Activated T-helper 17 cell treated with anti-CD3 and anti-CD28 coated beads, Interleukin-2, amount 50 U/mL, for 72 hours (primary cell): Measurements from ENCODE around the gene SYNCRIP. TPM values are rescaled to one million over a fixed set of nuclear protein-coding genes. Genes with fewer than 3 reads are reported as not detected.
"Not testable (repeated sequence)": the region's sequence is repeated elsewhere in the genome, so short reads cannot be mapped to it uniquely, and the experiment has no call there.

Experiments used
- ATAC-seq: fragments of 150-1000 bp; cut with Tn5 transposase; replicated peaks from 2 replicates; pipeline ENCODE4 v1.10.0; 2021; ENCODE audit warnings: mild to moderate bottlenecking, moderate library complexity
- H3K27ac Mint-ChIP-seq: one replicate; pipeline ENCODE4 v1.8.0; 2022; ENCODE audit warnings: mixed read lengths
- H3K27me3 Mint-ChIP-seq: one replicate; pipeline ENCODE4 v1.8.0; 2022; ENCODE audit warnings: mixed read lengths
- H3K36me3 Mint-ChIP-seq: one replicate; pipeline ENCODE4 v1.8.0; 2022; ENCODE audit warnings: low read depth, mild to moderate bottlenecking, mixed read lengths
- H3K4me1 Mint-ChIP-seq: one replicate; pipeline ENCODE4 v1.8.0; 2022; ENCODE audit warnings: mixed read lengths
- H3K4me3 Mint-ChIP-seq: one replicate; pipeline ENCODE4 v1.8.0; 2022; ENCODE audit warnings: mild to moderate bottlenecking, mixed read lengths
- H3K9me3 Mint-ChIP-seq: one replicate; pipeline ENCODE4 v1.8.0; 2022; ENCODE audit warnings: mixed read lengths
- total RNA-seq, 2 donors: library from RNA; stranded (reverse); gene quantifications; one replicate each; pipeline ENCODE4 v1.2.3, GENCODE V29; 2022

The SYNCRIP gene
- total RNA-seq: 100 to 1,000 TPM; 106 to 175 TPM

GRCh38 chr6:85642774-85643536 is at the start of gene SYNCRIP:
TSS of gene SYNCRIP (minus strand) at chr6:85642886. CDS start at chr6:85641439, 1,447 bp downstream.
- peaks cover 54% of the 10 kb centered on the region for H3K36me3 Mint-ChIP-seq
- peak within 1 kb of the TSS; percentile 89 for H3K27ac Mint-ChIP-seq
- H3K9me3 Mint-ChIP-seq: no peaks in the 10 kb centered on the region
- H3K4me1 Mint-ChIP-seq: peaks cover 39% of the 10 kb centered on the region
- no peaks in the 10 kb centered on the region for H3K27me3 Mint-ChIP-seq
- H3K4me3 Mint-ChIP-seq: peak within 1 kb of the TSS; percentile 97
- ATAC-seq: peak; percentile 82

GRCh38 chr6:85691478-85691877 is 48.8 kb upstream of the SYNCRIP start:
- H3K27ac Mint-ChIP-seq: no peak overlapping the region
- peak; percentile 70 for ATAC-seq
- no peaks in the 10 kb centered on the region for H3K9me3 Mint-ChIP-seq
- no peaks in the 10 kb centered on the region for H3K4me1 Mint-ChIP-seq
- H3K4me3 Mint-ChIP-seq: no peak overlapping the region
- no peaks in the 10 kb centered on the region for H3K27me3 Mint-ChIP-seq
- H3K36me3 Mint-ChIP-seq: no peaks in the 10 kb centered on the region

- H3K4me1 Mint-ChIP-seq: no peaks in the 10 kb centered on the region
- H3K27me3 Mint-ChIP-seq: no peaks in the 10 kb centered on the region
- no peaks in the 10 kb centered on the region for H3K9me3 Mint-ChIP-seq
- H3K27ac Mint-ChIP-seq: no peak overlapping the region
- no peak overlapping the region for H3K4me3 Mint-ChIP-seq
- H3K36me3 Mint-ChIP-seq: no peaks in the 10 kb centered on the region
- ATAC-seq: no peak
These were observed 47.4 kb upstream of the SYNCRIP start for GRCh38 chr6:85690071-85690470.

GRCh38 chr6:85685713-85686112 is 43.0 kb upstream of the SYNCRIP start:
- H3K36me3 Mint-ChIP-seq: no peaks in the 10 kb centered on the region
- ATAC-seq: peak; percentile 94
- no peaks in the 10 kb centered on the region for H3K4me1 Mint-ChIP-seq
- no peak overlapping the region for H3K4me3 Mint-ChIP-seq
- H3K27ac Mint-ChIP-seq: no peak overlapping the region
- no peaks in the 10 kb centered on the region for H3K27me3 Mint-ChIP-seq
- no peaks in the 10 kb centered on the region for H3K9me3 Mint-ChIP-seq

- no peak overlapping the region for H3K27ac Mint-ChIP-seq
- H3K27me3 Mint-ChIP-seq: no peaks in the 10 kb centered on the region
- H3K9me3 Mint-ChIP-seq: no peaks in the 10 kb centered on the region
- H3K4me3 Mint-ChIP-seq: no peak overlapping the region
- no peaks in the 10 kb centered on the region for H3K4me1 Mint-ChIP-seq
- H3K36me3 Mint-ChIP-seq: no peaks in the 10 kb centered on the region
- ATAC-seq: no peak
These were observed 42.1 kb upstream of the SYNCRIP start for GRCh38 chr6:85684809-85685171.

- Mint-ChIP-seq H3K27ac (no peak overlapping the region), H3K9me3 (no peaks in the 10 kb centered on the region), H3K4me3 (no peak overlapping the region), H3K27me3 (no peaks in the 10 kb centered on the region), H3K36me3 (no peaks in the 10 kb centered on the region), H3K4me1 (no peaks in the 10 kb centered on the region)
- no peak for ATAC-seq
These were observed 41.6 kb upstream of the SYNCRIP start for GRCh38 chr6:85684133-85684808.

GRCh38 chr6:85681899-85682298 is 39.2 kb upstream of the SYNCRIP start:
- not testable (repeated sequence) for H3K9me3 Mint-ChIP-seq, H3K27ac Mint-ChIP-seq, H3K4me1 Mint-ChIP-seq, H3K27me3 Mint-ChIP-seq, ATAC-seq
- Mint-ChIP-seq H3K36me3 (peaks cover 20% of the 10 kb centered on the region), H3K4me3 (peak overlapping the region; percentile 0)

- no peak for ATAC-seq
- H3K27me3 Mint-ChIP-seq: no peaks in the 10 kb centered on the region
- H3K36me3 Mint-ChIP-seq: peaks cover 35% of the 10 kb centered on the region
- peaks cover 15% of the 10 kb centered on the region for H3K4me1 Mint-ChIP-seq
- H3K27ac Mint-ChIP-seq: peak overlapping the region; percentile 99
- H3K4me3 Mint-ChIP-seq: peak overlapping the region; percentile 94
- H3K9me3 Mint-ChIP-seq: no peaks in the 10 kb centered on the region
These were observed 37.7 kb upstream of the SYNCRIP start for GRCh38 chr6:85680388-85680787.

GRCh38 chr6:85679445-85680123 is 36.9 kb upstream of the SYNCRIP start:
- Mint-ChIP-seq H3K4me3 (peak overlapping the region; percentile 94), H3K27me3 (no peaks in the 10 kb centered on the region)

GRCh38 chr6:85678602-85679444 is 36.1 kb upstream of the SYNCRIP start:
- peaks cover 50% of the 10 kb centered on the region for H3K36me3 Mint-ChIP-seq
- H3K27me3 Mint-ChIP-seq: no peaks in the 10 kb centered on the region
- H3K4me3 Mint-ChIP-seq: peak overlapping the region; percentile 94
- peaks cover under 1% of the 10 kb centered on the region for H3K9me3 Mint-ChIP-seq
- peak overlapping the region; percentile 99 for H3K27ac Mint-ChIP-seq
- peaks cover 29% of the 10 kb centered on the region for H3K4me1 Mint-ChIP-seq
- ATAC-seq: peak; percentile 93

More at GRCh38 chr6:85679445-85680123, 36.9 kb upstream of the SYNCRIP start:
- peak overlapping the region; percentile 99 for H3K27ac Mint-ChIP-seq
- peaks cover 22% of the 10 kb centered on the region for H3K4me1 Mint-ChIP-seq
- H3K9me3 Mint-ChIP-seq: no peaks in the 10 kb centered on the region
- no peak for ATAC-seq
- H3K36me3 Mint-ChIP-seq: peaks cover 43% of the 10 kb centered on the region

GRCh38 chr6:85678026-85678601 is 35.4 kb upstream of the SYNCRIP start:
- peaks cover 57% of the 10 kb centered on the region for H3K36me3 Mint-ChIP-seq
- peak overlapping the region; percentile 99 for H3K27ac Mint-ChIP-seq
- H3K9me3 Mint-ChIP-seq: peaks cover 4% of the 10 kb centered on the region
- H3K4me3 Mint-ChIP-seq: peak overlapping the region; percentile 94
- peaks cover 36% of the 10 kb centered on the region for H3K4me1 Mint-ChIP-seq
- ATAC-seq: no peak
- H3K27me3 Mint-ChIP-seq: no peaks in the 10 kb centered on the region

- Mint-ChIP-seq H3K27me3 (no peaks in the 10 kb centered on the region), H3K36me3 (peaks cover 65% of the 10 kb centered on the region), H3K9me3 (peaks cover 4% of the 10 kb centered on the region), H3K4me3 (peak overlapping the region; percentile 94), H3K27ac (peak overlapping the region; percentile 99), H3K4me1 (peaks cover 37% of the 10 kb centered on the region)
- ATAC-seq: no peak
These were observed 34.7 kb upstream of the SYNCRIP start for GRCh38 chr6:85677234-85677956.

- Mint-ChIP-seq H3K36me3 (peaks cover 71% of the 10 kb centered on the region), H3K4me3 (peak overlapping the region; percentile 94), H3K27me3 (no peaks in the 10 kb centered on the region), H3K4me1 (peaks cover 37% of the 10 kb centered on the region), H3K27ac (peak overlapping the region; percentile 99), H3K9me3 (peaks cover 4% of the 10 kb centered on the region)
- no peak for ATAC-seq
These were observed 33.5 kb upstream of the SYNCRIP start for GRCh38 chr6:85676086-85676729.
